ENCODE data around the gene KCNAB3.

- TF ChIP-seq CTCF (optimal IDR thresholded peaks at IDR 0.05 in 1 of 3, IDR thresholded peaks at IDR 0.05 in 1 of 3, conservative IDR thresholded peaks at IDR 0.05 in 1 of 3; ENCODE audit: extremely low read depth in 1 of 3, insufficient read depth in 2 of 3, low read length in 3 of 3) (no peak), EZH2 (IDR thresholded peaks at IDR 0.05; ENCODE audit: low read length) (no peak)
These were observed 39.8 kb upstream of the KCNAB3 start for GRCh38 chr17:7969433-7969832.
